Measurements from ENCODE around the gene COQ9. TPM values are rescaled to one million over a fixed set of nuclear protein-coding genes. Genes with fewer than 3 reads are reported as not detected.
"Not testable (repeated sequence)": the region's sequence is repeated elsewhere in the genome, so short reads cannot be mapped to it uniquely, and the experiment has no call there.

The COQ9 gene
- polyA plus RNA-seq, 4 donors: 63.9 to 177 (median 107) TPM

GRCh38 chr16:57486858-57487834 lies 39.9 kb downstream of the COQ9 start:
- peak overlapping the region in 1 of 3 donors; percentile 37 for H3K4me3 ChIP-seq (ENCODE audit: low read depth in 1 of 3, low read length in 3 of 3)
- H3K27ac ChIP-seq (ENCODE audit: low read depth in 1 of 3, low read length in 2 of 3): peak overlapping the region in 1 of 3 donors; percentile 56

GRCh38 chr16:57489229-57489628 lies 42.0 kb downstream of the COQ9 start:
- Histone ChIP-seq H3K36me3 (ENCODE audit: control insufficient read depth in 3 of 3, insufficient read depth in 2 of 3, low read depth in 1 of 3, low read length in 3 of 3) (peaks cover 0 to 2% (median 0%) of the 10 kb centered on the region in 3 donors), H3K27ac (ENCODE audit: low read depth in 1 of 3, low read length in 2 of 3) (no peak overlapping the region), H3K4me3 (ENCODE audit: low read depth in 1 of 3, low read length in 3 of 3) (no peak overlapping the region), H3K9me3 (ENCODE audit: control insufficient read depth in 2 of 2, insufficient read depth in 1 of 2, low read depth in 1 of 2, low read length in 1 of 2) (peaks cover 0 to 8% of the 10 kb centered on the region in 2 donors), H3K27me3 (ENCODE audit: control insufficient read depth in 3 of 3, insufficient read depth in 3 of 3, low read length in 3 of 3) (no peaks in the 10 kb centered on the region), H3K4me1 (ENCODE audit: control insufficient read depth in 3 of 3, insufficient read depth in 2 of 3, low read depth in 1 of 3, low read length in 2 of 3) (peaks cover 0 to 9% (median 5%) of the 10 kb centered on the region in 3 donors)
- 88 to 92% (median 91%) methylated on average over 5 of the region's 5 CpGs for WGBS, 3 donors
- FAIRE-seq: no peak
- no peak for DNase-seq

More at GRCh38 chr16:57486858-57487834, 39.9 kb downstream of the COQ9 start:
- peaks cover 0 to 8% of the 10 kb centered on the region in 2 donors for H3K9me3 ChIP-seq (ENCODE audit: control insufficient read depth in 2 of 2, insufficient read depth in 1 of 2, low read depth in 1 of 2, low read length in 1 of 2)
- WGBS, 3 donors: 84 to 93% (median 88%) methylated on average over 8 of the region's 8 CpGs
- H3K27me3 ChIP-seq (ENCODE audit: control insufficient read depth in 3 of 3, insufficient read depth in 3 of 3, low read length in 3 of 3): no peaks in the 10 kb centered on the region
- FAIRE-seq (no peak), DNase-seq (no peak)
- H3K36me3 ChIP-seq (ENCODE audit: control insufficient read depth in 3 of 3, insufficient read depth in 2 of 3, low read depth in 1 of 3, low read length in 3 of 3): peaks cover 0 to 15% (median 0%) of the 10 kb centered on the region in 3 donors
- peaks cover 0 to 28% (median 7%) of the 10 kb centered on the region in 3 donors for H3K4me1 ChIP-seq (ENCODE audit: control insufficient read depth in 3 of 3, insufficient read depth in 2 of 3, low read depth in 1 of 3, low read length in 2 of 3)

- Histone ChIP-seq H3K27me3 (ENCODE audit: control insufficient read depth in 3 of 3, insufficient read depth in 3 of 3, low read length in 3 of 3) (no peaks in the 10 kb centered on the region), H3K27ac (ENCODE audit: low read depth in 1 of 3, low read length in 2 of 3) (no peak overlapping the region), H3K36me3 (ENCODE audit: control insufficient read depth in 3 of 3, insufficient read depth in 2 of 3, low read depth in 1 of 3, low read length in 3 of 3) (no peaks in the 10 kb centered on the region), H3K4me3 (ENCODE audit: low read depth in 1 of 3, low read length in 3 of 3) (no peak overlapping the region), H3K9me3 (ENCODE audit: control insufficient read depth in 2 of 2, insufficient read depth in 1 of 2, low read depth in 1 of 2, low read length in 1 of 2) (peaks cover 0 to 8% of the 10 kb centered on the region in 2 donors), H3K4me1 (ENCODE audit: control insufficient read depth in 3 of 3, insufficient read depth in 2 of 3, low read depth in 1 of 3, low read length in 2 of 3) (no peaks in the 10 kb centered on the region)
- 92 to 93% (median 93%) methylated on average over 4 of the region's 4 CpGs for WGBS, 3 donors
- no peak for FAIRE-seq
- no peak for DNase-seq
These were observed 46.5 kb downstream of the COQ9 start for GRCh38 chr16:57493767-57494166.

GRCh38 chr16:57497121-57497520 lies 49.8 kb downstream of the COQ9 start:
- no peak for DNase-seq
- no peaks in the 10 kb centered on the region for H3K36me3 ChIP-seq (ENCODE audit: control insufficient read depth in 3 of 3, insufficient read depth in 2 of 3, low read depth in 1 of 3, low read length in 3 of 3)
- H3K9me3 ChIP-seq (ENCODE audit: control insufficient read depth in 2 of 2, insufficient read depth in 1 of 2, low read depth in 1 of 2, low read length in 1 of 2): no peaks in the 10 kb centered on the region
- peaks cover 0 to 6% (median 0%) of the 10 kb centered on the region in 3 donors for H3K4me1 ChIP-seq (ENCODE audit: control insufficient read depth in 3 of 3, insufficient read depth in 2 of 3, low read depth in 1 of 3, low read length in 2 of 3)
- FAIRE-seq: no peak
- H3K27ac ChIP-seq (ENCODE audit: low read depth in 1 of 3, low read length in 2 of 3): no peak overlapping the region
- H3K4me3 ChIP-seq (ENCODE audit: low read depth in 1 of 3, low read length in 3 of 3): no peak overlapping the region
- H3K27me3 ChIP-seq (ENCODE audit: control insufficient read depth in 3 of 3, insufficient read depth in 3 of 3, low read length in 3 of 3): no peaks in the 10 kb centered on the region
- whole genome bisulfite sequencing, 3 donors: 71 to 86% (median 80%) methylated on average over 13 of the region's 13 CpGs

- Histone ChIP-seq H3K36me3 (ENCODE audit: control insufficient read depth in 3 of 3, insufficient read depth in 2 of 3, low read depth in 1 of 3, low read length in 3 of 3) (no peaks in the 10 kb centered on the region), H3K4me1 (ENCODE audit: control insufficient read depth in 3 of 3, insufficient read depth in 2 of 3, low read depth in 1 of 3, low read length in 2 of 3) (peaks cover 0 to 6% (median 0%) of the 10 kb centered on the region in 3 donors), H3K27me3 (ENCODE audit: control insufficient read depth in 3 of 3, insufficient read depth in 3 of 3, low read length in 3 of 3) (no peaks in the 10 kb centered on the region), H3K27ac (ENCODE audit: low read depth in 1 of 3, low read length in 2 of 3) (no peak overlapping the region), H3K9me3 (ENCODE audit: control insufficient read depth in 2 of 2, insufficient read depth in 1 of 2, low read depth in 1 of 2, low read length in 1 of 2) (no peaks in the 10 kb centered on the region), H3K4me3 (ENCODE audit: low read depth in 1 of 3, low read length in 3 of 3) (no peak overlapping the region)
- no peak for FAIRE-seq
- 85 to 91% (median 86%) methylated on average over 4 of the region's 4 CpGs for WGBS, 3 donors
- no peak for DNase-seq
These were observed 50.8 kb downstream of the COQ9 start for GRCh38 chr16:57498031-57498430.

GRCh38 chr16:57499941-57500340 lies 52.7 kb downstream of the COQ9 start:
- not testable (repeated sequence) for H3K4me1 ChIP-seq (ENCODE audit: control insufficient read depth in 3 of 3, insufficient read depth in 2 of 3, low read depth in 1 of 3, low read length in 2 of 3); H3K36me3 ChIP-seq (ENCODE audit: control insufficient read depth in 3 of 3, insufficient read depth in 2 of 3, low read depth in 1 of 3, low read length in 3 of 3); H3K27ac ChIP-seq (ENCODE audit: low read depth in 1 of 3, low read length in 2 of 3); DNase-seq; H3K27me3 ChIP-seq (ENCODE audit: control insufficient read depth in 3 of 3, insufficient read depth in 3 of 3, low read length in 3 of 3); H3K9me3 ChIP-seq (ENCODE audit: control insufficient read depth in 2 of 2, insufficient read depth in 1 of 2, low read depth in 1 of 2, low read length in 1 of 2); H3K4me3 ChIP-seq (ENCODE audit: low read depth in 1 of 3, low read length in 3 of 3); FAIRE-seq
- 92 to 95% (median 94%) methylated on average over 11 of the region's 11 CpGs for WGBS, 3 donors

- FAIRE-seq: no peak
- peaks cover 0 to 6% (median 0%) of the 10 kb centered on the region in 3 donors for H3K4me1 ChIP-seq (ENCODE audit: control insufficient read depth in 3 of 3, insufficient read depth in 2 of 3, low read depth in 1 of 3, low read length in 2 of 3)
- no peaks in the 10 kb centered on the region for H3K9me3 ChIP-seq (ENCODE audit: control insufficient read depth in 2 of 2, insufficient read depth in 1 of 2, low read depth in 1 of 2, low read length in 1 of 2)
- peak in 1 of 2 donors; percentile 42 for DNase-seq
- no peaks in the 10 kb centered on the region for H3K36me3 ChIP-seq (ENCODE audit: control insufficient read depth in 3 of 3, insufficient read depth in 2 of 3, low read depth in 1 of 3, low read length in 3 of 3)
- 56 to 73% (median 58%) methylated on average over 9 of the region's 9 CpGs for WGBS, 3 donors
- H3K27me3 ChIP-seq (ENCODE audit: control insufficient read depth in 3 of 3, insufficient read depth in 3 of 3, low read length in 3 of 3): no peaks in the 10 kb centered on the region
- no peak overlapping the region for H3K4me3 ChIP-seq (ENCODE audit: low read depth in 1 of 3, low read length in 3 of 3)
- no peak overlapping the region for H3K27ac ChIP-seq (ENCODE audit: low read depth in 1 of 3, low read length in 2 of 3)
These were observed 53.4 kb downstream of the COQ9 start for GRCh38 chr16:57500578-57501111.

- 61 to 73% (median 71%) methylated on average over 7 of the region's 7 CpGs for WGBS, 3 donors
- no peak overlapping the region for H3K4me3 ChIP-seq (ENCODE audit: low read depth in 1 of 3, low read length in 3 of 3)
- peaks cover 0 to 6% (median 0%) of the 10 kb centered on the region in 3 donors for H3K4me1 ChIP-seq (ENCODE audit: control insufficient read depth in 3 of 3, insufficient read depth in 2 of 3, low read depth in 1 of 3, low read length in 2 of 3)
- H3K27me3 ChIP-seq (ENCODE audit: control insufficient read depth in 3 of 3, insufficient read depth in 3 of 3, low read length in 3 of 3): no peaks in the 10 kb centered on the region
- FAIRE-seq (no peak), DNase-seq (no peak)
- H3K36me3 ChIP-seq (ENCODE audit: control insufficient read depth in 3 of 3, insufficient read depth in 2 of 3, low read depth in 1 of 3, low read length in 3 of 3): no peaks in the 10 kb centered on the region
- no peaks in the 10 kb centered on the region for H3K9me3 ChIP-seq (ENCODE audit: control insufficient read depth in 2 of 2, insufficient read depth in 1 of 2, low read depth in 1 of 2, low read length in 1 of 2)
- H3K27ac ChIP-seq (ENCODE audit: low read depth in 1 of 3, low read length in 2 of 3): no peak overlapping the region
These were observed 54.2 kb downstream of the COQ9 start for GRCh38 chr16:57501492-57501891.

Data from small intestine (tissue), 7 donors.